K562 (cell line): ENCODE results near the gene FMO2. TPM values are rescaled to one million over a fixed set of nuclear protein-coding genes. Genes with fewer than 3 reads are reported as not detected.
A peak's percentile ranks its signal among the peaks of the same experiment; 100 is the strongest.

Experiments
- ATAC-seq: fragments of 200-7000 bp; cut with Tn5 transposase; 3 replicates; pipeline ENCODE4 v1.9.1; 2020; ENCODE audit warnings: moderate library complexity
- BruUV-seq: library from RNA; stranded (reverse); fragments of 400-500 nt; replicated peaks from 2 replicates; lab custom pipeline; 2021; lab: Mats Ljungman, UMichigan
- CTCF ChIA-PET: fragments of 300-600 bp; formaldehyde crosslinking; extraction: SDS; loops from one replicate; lab custom pipeline; 2021; ENCODE audit warnings: low intra/inter-chr PET ratio; lab: Yijun Ruan, JAX
- POLR2A ChIA-PET: fragments of 300-600, 350-650 bp; sonication (Branson Sonifier 250); formaldehyde crosslinking; extraction: SDS; loops from one replicate; lab custom pipeline; 2021; ENCODE audit warnings: antibody characterized with exemption, inconsistent platforms; lab: Yijun Ruan, JAX
- DNase-seq, 4 experiments: peaks; one replicate each; pipeline versions ENCODE4 v3.0.0 to v3.0.0-alpha.2; 2011 to 2018; ENCODE audit warnings: low spot score in 3 of 4, mixed read lengths in 3 of 4; ENCODE audit errors: extremely low read depth in 1 of 4
- FAIRE-seq: peaks from 2 replicates; lab custom pipeline; 2011; peaks lifted over from hg19 to GRCh38; lab: Jason Lieb, UNC
- H2AFZ ChIP-seq: 2 replicates; pipeline ENCODE4 v1.6.0; 2011; ENCODE audit warnings: low read depth, low read length, control low read depth, inconsistent platforms
- H3K27ac ChIP-seq: fragments of 200-600 bp; 3 replicates; pipeline ENCODE4 v1.8.0; 2011; ENCODE audit warnings: low read depth, mild to moderate bottlenecking, control low read depth, inconsistent platforms, low read length, moderate library complexity, mixed read lengths; ENCODE audit errors: extremely low read depth
- H3K27me3 ChIP-seq, 2 experiments: fragments of 300-600 bp in 1 of 2; 2 replicates in 1 of 2; 3 replicates in 1 of 2; pipeline versions ENCODE4 v1.6.0 to v1.8.0; 2011; ENCODE audit warnings: inconsistent platforms in 2 of 2, low read length in 2 of 2, mild to moderate bottlenecking in 1 of 2, mixed read lengths in 1 of 2, moderate library complexity in 1 of 2; ENCODE audit not compliant: control insufficient read depth in 2 of 2, insufficient read depth in 2 of 2
- H3K36me3 ChIP-seq: fragments of 300-600 bp; 3 replicates; pipeline ENCODE4 v1.8.0; 2011; ENCODE audit warnings: mild to moderate bottlenecking, low read length, inconsistent platforms; ENCODE audit not compliant: control insufficient read depth, insufficient read depth
- H3K4me1 ChIP-seq, 2 experiments: fragments of 200-600 bp in 1 of 2; replicated peaks in 1 of 2; 2 replicates in 1 of 2; 3 replicates in 1 of 2; pipeline versions ENCODE4 v1.5.1 to v1.8.0; 2011; ENCODE audit warnings: inconsistent platforms in 2 of 2, low read length in 2 of 2, mild to moderate bottlenecking in 1 of 2, mixed read lengths in 1 of 2, moderate library complexity in 1 of 2; ENCODE audit not compliant: control insufficient read depth in 2 of 2, insufficient read depth in 2 of 2
- H3K4me2 ChIP-seq: 2 replicates; pipeline ENCODE4 v1.6.1; 2011; ENCODE audit warnings: low read length, control low read depth, inconsistent platforms, mixed read lengths; ENCODE audit not compliant: insufficient read depth
- H3K4me3 ChIP-seq: fragments of 200-600 bp; sonication (generic), shearing (Covaris generic); 2 replicates; pipeline ENCODE4 v1.5.1; 2016; ENCODE audit warnings: control low read depth, inconsistent platforms
- H3K79me2 ChIP-seq: fragments of 200-600 bp; 3 replicates; pipeline ENCODE4 v1.8.0; 2011; ENCODE audit warnings: low read length, inconsistent platforms; ENCODE audit not compliant: control insufficient read depth, insufficient read depth
- H3K9ac ChIP-seq, 2 experiments: 2 replicates each; pipeline versions ENCODE4 v1.6.0 to v1.6.1; 2011; ENCODE audit warnings: low read depth in 2 of 2, low read length in 2 of 2, control low read depth in 1 of 2, inconsistent platforms in 1 of 2, mild to moderate bottlenecking in 1 of 2, mixed read lengths in 1 of 2; ENCODE audit not compliant: insufficient read depth in 1 of 2
- H3K9me1 ChIP-seq: one replicate; pipeline ENCODE4 v1.6.0; 2011; ENCODE audit warnings: inconsistent platforms, mild to moderate bottlenecking, low read length, moderate library complexity; ENCODE audit not compliant: control insufficient read depth, insufficient read depth
- H3K9me3 ChIP-seq: replicated peaks from 2 replicates; pipeline ENCODE4 v1.5.1; 2011; ENCODE audit warnings: low read depth, low read length, inconsistent platforms; ENCODE audit not compliant: control insufficient read depth, insufficient read depth
- H4K20me1 ChIP-seq: replicated peaks from 2 replicates; pipeline ENCODE4 v1.6.1; 2011; ENCODE audit warnings: low read length, inconsistent platforms, mixed read lengths; ENCODE audit not compliant: control insufficient read depth, insufficient read depth
- CBX1 ChIP-seq: sonication (generic); IDR thresholded peaks from 2 replicates; pipeline ENCODE4 v1.6.1; 2016; ENCODE audit warnings: antibody characterized with exemption, low read depth, mild to moderate bottlenecking
- CHD1 ChIP-seq: fragments of 200-600 bp; sonication (generic); IDR thresholded peaks from one replicate; pipeline ENCODE4 v1.6.1; 2012; ENCODE audit warnings: mild to moderate bottlenecking, moderate library complexity, low read length, inconsistent platforms
- HIVEP1 ChIP-seq: fragments of 250-450 bp; sonication (Bioruptor Pico); IDR thresholded peaks from 2 replicates; pipeline ENCODE4 v1.4.0; 2020; ENCODE audit warnings: mild to moderate bottlenecking
- MCM3 ChIP-seq: fragments of 450-650 bp; IDR thresholded peaks from 2 replicates; pipeline ENCODE4 v1.6.1; 2016
- PHB2 ChIP-seq: fragments of 450-650 bp; IDR thresholded peaks from 2 replicates; pipeline ENCODE4 v1.6.1; 2017; ENCODE audit warnings: low read depth
- POLR2B ChIP-seq: fragments of 450-650 bp; IDR thresholded peaks from 2 replicates; pipeline ENCODE4 v1.6.1; 2018; ENCODE audit warnings: low read depth; ENCODE audit not compliant: partially characterized antibody
- TAF9B ChIP-seq: fragments of 450-650 bp; IDR thresholded peaks from 2 replicates; pipeline ENCODE4 v1.6.1; 2018; ENCODE audit warnings: mild to moderate bottlenecking; ENCODE audit not compliant: partially characterized antibody
- ZFP1 ChIP-seq: fragments of 450-650 bp; formaldehyde crosslinking; IDR thresholded peaks from 2 replicates; pipeline ENCODE4 v1.4.0; 2020; ENCODE audit warnings: mild to moderate bottlenecking, mixed read lengths
- ZNF217 ChIP-seq: sonication (generic); formaldehyde crosslinking; IDR thresholded peaks from 2 replicates; pipeline ENCODE4 v1.8.0; 2022; ENCODE audit warnings: mild to moderate bottlenecking, missing genetic modification reagents
- WGBS: fragments of 100-300 bp; shearing (Covaris generic); methylation state at CpG from one replicate; pipeline ENCODE4 v1.1.6; 2016; ENCODE audit warnings: low coverage, mixed read lengths; ENCODE audit not compliant: insufficient coverage; ENCODE audit errors: missing lambda C conversion rate; 5-methylcytosine and 5-hydroxymethylcytosine counted together
- in situ Hi-C: fragments of 300-500 bp; cut with MboI; formaldehyde crosslinking; loops from 4 replicates; pipeline ENCODE4 v1.15.0; 2018; ENCODE audit warnings: inconsistent platforms, mixed read lengths
- intact Hi-C: fragments of 100-400 bp; cut with micrococcal nuclease; formaldehyde crosslinking; loops from 2 replicates; pipeline ENCODE4 v1.14.2; 2022
- polyA plus RNA-seq, 8 experiments: library from polyadenylated mRNA; depleted of rRNA in 4 of 8; stranded (reverse) in 5 of 8; unstranded in 3 of 8; fragments of >200 nt; fragmentation: Nextera tagmentation in 2 of 8; fragmentation: Illumina TruSeq in 1 of 8; extraction: Ambion mirVana in 2 of 8; extraction: Trizol in 1 of 8; gene quantifications; 2 replicates each; pipeline versions ENCODE4 v1.2.1 to v1.2.3, GENCODE V29; 2011 to 2014; ENCODE audit warnings: inconsistent platforms in 1 of 8, missing spikeins in 1 of 8
- total RNA-seq, 7 experiments: library from RNA; depleted of rRNA in 6 of 7; stranded (reverse); fragments of >200 nt in 6 of 7; fragmentation: Illumina TruSeq in 2 of 7; extraction: Trizol in 2 of 7; gene quantifications; 2 replicates each; pipeline versions ENCODE4 v1.2.1 to v1.2.3, GENCODE V29; 2011 to 2021; ENCODE audit warnings: low replicate concordance in 1 of 7
- TF ChIP-seq, protein P1 (sequence below): fragments of 450-650 bp; IDR thresholded peaks from 2 replicates; pipeline ENCODE4 v1.6.1; 2016; ENCODE audit warnings: low read depth, mild to moderate bottlenecking, moderate library complexity
- TF ChIP-seq, protein P2 (sequence below): fragments of 450-650 bp; IDR thresholded peaks from 2 replicates; pipeline ENCODE4 v1.6.1; 2017; ENCODE audit warnings: antibody characterized with exemption, mild to moderate bottlenecking
- TF ChIP-seq, protein P3 (sequence below): fragments of 150-350 bp; conservative IDR thresholded peaks from 2 replicates; pipeline ENCODE4 v1.6.1; 2014; ENCODE audit warnings: low read length
- TF ChIP-seq, protein P4 (sequence below): fragments of 450-650 bp; IDR thresholded peaks from one replicate; pipeline ENCODE4 v1.6.1; 2018; ENCODE audit warnings: mild to moderate bottlenecking, moderate library complexity; ENCODE audit not compliant: partially characterized antibody

FMO2 gene
- total and polyA plus RNA-seq, 9 of the 15 experiments (the other 6 are each of a cell fraction or from before 2014, with no cell fraction given) = not detected

DNA sequence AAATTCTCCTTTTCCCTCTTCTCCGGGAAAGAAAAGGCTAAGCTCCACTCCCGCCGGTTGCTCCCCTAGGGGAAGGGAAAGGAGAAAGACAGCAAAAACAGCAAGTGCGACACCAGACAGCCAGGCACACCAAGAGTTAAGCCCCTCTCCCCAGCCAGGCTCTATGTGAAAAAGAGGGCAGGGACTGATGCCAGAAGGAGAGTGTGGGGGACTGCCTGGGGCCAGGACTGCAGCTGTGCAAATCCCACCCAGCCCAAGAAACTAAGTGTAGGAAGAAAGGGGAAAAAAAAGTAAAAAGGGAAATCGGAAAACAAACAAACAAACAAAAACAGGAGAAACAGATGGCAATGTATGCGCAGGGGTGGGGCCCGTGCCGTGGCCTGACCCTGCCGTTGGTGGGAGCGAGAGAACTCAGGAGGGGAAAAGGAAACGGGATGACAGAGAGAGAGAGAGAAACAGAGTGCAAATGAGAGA lies 35.5 kb downstream of the FMO2 start:
- 1% methylated on average over 11 of the region's 11 CpGs for WGBS
- ChIA-PET CTCF (no interaction called here), POLR2A (interaction anchor here (0.6 kb wide), 1 partner anchor 31 kb away, joined by 3 read pairs; no protein-coding TSS in a partner anchor)
- Histone ChIP-seq H3K9me3 (no peaks in the 10 kb centered on the region), H4K20me1 (no peaks in the 10 kb centered on the region), H3K27ac (no peak overlapping the region), H3K9me1 (no peaks in the 10 kb centered on the region), H3K4me3 (no peak overlapping the region), H3K9ac (no peak overlapping the region), H3K79me2 (no peaks in the 10 kb centered on the region), H3K36me3 (no peaks in the 10 kb centered on the region), H3K4me2 (no peak overlapping the region), H3K4me1 (no peaks in the 10 kb centered on the region), H2AFZ (no peak overlapping the region), H3K27me3 (no peaks in the 10 kb centered on the region)
- intact Hi-C loops = no loop called here
- FAIRE-seq (no peak), ATAC-seq (peak; percentile 25; the same call in 1 of the 3 replicates), DNase-seq (no peak)
- no TSS peak for BruUV-seq
- in situ Hi-C loops = no loop called here
- TF ChIP-seq ZFP1 (CRISPR knock-in tag) = no peak
- TF ChIP-seq, protein P1, sequence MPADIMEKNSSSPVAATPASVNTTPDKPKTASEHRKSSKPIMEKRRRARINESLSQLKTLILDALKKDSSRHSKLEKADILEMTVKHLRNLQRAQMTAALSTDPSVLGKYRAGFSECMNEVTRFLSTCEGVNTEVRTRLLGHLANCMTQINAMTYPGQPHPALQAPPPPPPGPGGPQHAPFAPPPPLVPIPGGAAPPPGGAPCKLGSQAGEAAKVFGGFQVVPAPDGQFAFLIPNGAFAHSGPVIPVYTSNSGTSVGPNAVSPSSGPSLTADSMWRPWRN = no peak
- TF ChIP-seq, protein P2, sequence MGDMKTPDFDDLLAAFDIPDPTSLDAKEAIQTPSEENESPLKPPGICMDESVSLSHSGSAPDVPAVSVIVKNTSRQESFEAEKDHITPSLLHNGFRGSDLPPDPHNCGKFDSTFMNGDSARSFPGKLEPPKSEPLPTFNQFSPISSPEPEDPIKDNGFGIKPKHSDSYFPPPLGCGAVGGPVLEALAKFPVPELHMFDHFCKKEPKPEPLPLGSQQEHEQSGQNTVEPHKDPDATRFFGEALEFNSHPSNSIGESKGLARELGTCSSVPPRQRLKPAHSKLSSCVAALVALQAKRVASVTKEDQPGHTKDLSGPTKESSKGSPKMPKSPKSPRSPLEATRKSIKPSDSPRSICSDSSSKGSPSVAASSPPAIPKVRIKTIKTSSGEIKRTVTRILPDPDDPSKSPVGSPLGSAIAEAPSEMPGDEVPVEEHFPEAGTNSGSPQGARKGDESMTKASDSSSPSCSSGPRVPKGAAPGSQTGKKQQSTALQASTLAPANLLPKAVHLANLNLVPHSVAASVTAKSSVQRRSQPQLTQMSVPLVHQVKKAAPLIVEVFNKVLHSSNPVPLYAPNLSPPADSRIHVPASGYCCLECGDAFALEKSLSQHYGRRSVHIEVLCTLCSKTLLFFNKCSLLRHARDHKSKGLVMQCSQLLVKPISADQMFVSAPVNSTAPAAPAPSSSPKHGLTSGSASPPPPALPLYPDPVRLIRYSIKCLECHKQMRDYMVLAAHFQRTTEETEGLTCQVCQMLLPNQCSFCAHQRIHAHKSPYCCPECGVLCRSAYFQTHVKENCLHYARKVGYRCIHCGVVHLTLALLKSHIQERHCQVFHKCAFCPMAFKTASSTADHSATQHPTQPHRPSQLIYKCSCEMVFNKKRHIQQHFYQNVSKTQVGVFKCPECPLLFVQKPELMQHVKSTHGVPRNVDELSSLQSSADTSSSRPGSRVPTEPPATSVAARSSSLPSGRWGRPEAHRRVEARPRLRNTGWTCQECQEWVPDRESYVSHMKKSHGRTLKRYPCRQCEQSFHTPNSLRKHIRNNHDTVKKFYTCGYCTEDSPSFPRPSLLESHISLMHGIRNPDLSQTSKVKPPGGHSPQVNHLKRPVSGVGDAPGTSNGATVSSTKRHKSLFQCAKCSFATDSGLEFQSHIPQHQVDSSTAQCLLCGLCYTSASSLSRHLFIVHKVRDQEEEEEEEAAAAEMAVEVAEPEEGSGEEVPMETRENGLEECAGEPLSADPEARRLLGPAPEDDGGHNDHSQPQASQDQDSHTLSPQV = no peak
- TF ChIP-seq CBX1 = no peak
- TF ChIP-seq PHB2 = no peak
- no peak for TF ChIP-seq POLR2B
- no peak for TF ChIP-seq ZNF217
- TF ChIP-seq TAF9B = no peak
- TF ChIP-seq, protein P3, sequence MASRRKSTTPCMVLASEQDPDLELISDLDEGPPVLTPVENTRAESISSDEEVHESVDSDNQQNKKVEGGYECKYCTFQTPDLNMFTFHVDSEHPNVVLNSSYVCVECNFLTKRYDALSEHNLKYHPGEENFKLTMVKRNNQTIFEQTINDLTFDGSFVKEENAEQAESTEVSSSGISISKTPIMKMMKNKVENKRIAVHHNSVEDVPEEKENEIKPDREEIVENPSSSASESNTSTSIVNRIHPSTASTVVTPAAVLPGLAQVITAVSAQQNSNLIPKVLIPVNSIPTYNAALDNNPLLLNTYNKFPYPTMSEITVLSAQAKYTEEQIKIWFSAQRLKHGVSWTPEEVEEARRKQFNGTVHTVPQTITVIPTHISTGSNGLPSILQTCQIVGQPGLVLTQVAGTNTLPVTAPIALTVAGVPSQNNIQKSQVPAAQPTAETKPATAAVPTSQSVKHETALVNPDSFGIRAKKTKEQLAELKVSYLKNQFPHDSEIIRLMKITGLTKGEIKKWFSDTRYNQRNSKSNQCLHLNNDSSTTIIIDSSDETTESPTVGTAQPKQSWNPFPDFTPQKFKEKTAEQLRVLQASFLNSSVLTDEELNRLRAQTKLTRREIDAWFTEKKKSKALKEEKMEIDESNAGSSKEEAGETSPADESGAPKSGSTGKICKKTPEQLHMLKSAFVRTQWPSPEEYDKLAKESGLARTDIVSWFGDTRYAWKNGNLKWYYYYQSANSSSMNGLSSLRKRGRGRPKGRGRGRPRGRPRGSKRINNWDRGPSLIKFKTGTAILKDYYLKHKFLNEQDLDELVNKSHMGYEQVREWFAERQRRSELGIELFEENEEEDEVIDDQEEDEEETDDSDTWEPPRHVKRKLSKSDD = no peak
- TF ChIP-seq MCM3 = no peak
- no peak for TF ChIP-seq CHD1
- TF ChIP-seq HIVEP1 (CRISPR knock-in tag) = no peak
- TF ChIP-seq, protein P4, sequence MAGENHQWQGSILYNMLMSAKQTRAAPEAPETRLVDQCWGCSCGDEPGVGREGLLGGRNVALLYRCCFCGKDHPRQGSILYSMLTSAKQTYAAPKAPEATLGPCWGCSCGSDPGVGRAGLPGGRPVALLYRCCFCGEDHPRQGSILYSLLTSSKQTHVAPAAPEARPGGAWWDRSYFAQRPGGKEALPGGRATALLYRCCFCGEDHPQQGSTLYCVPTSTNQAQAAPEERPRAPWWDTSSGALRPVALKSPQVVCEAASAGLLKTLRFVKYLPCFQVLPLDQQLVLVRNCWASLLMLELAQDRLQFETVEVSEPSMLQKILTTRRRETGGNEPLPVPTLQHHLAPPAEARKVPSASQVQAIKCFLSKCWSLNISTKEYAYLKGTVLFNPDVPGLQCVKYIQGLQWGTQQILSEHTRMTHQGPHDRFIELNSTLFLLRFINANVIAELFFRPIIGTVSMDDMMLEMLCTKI = no peak
